Lung (tissue), 12 donors: Measurements from ENCODE around the gene MYH13. TPM values are rescaled to one million over a fixed set of nuclear protein-coding genes. Genes with fewer than 3 reads are reported as not detected.

ENCODE experiments used
- ATAC-seq: fragments of 200-7000 bp; cut with Tn5 transposase; one replicate; pipeline ENCODE4 v1.9.1; 2020; ENCODE audit warnings: moderate number of reproducible peaks; ENCODE audit not compliant: insufficient read depth, low FRiP score
- DNase-seq, 3 donors: peaks; one replicate each; pipeline ENCODE4 v3.0.0-alpha.2; 2013 to 2017
- H3K27ac ChIP-seq, 2 donors: one replicate each; pipeline ENCODE4 v1.5.1; 2013; ENCODE audit warnings: mild to moderate bottlenecking in 2 of 2, moderate library complexity in 2 of 2, control low read depth in 1 of 2, inconsistent platforms in 1 of 2, low read depth in 1 of 2, low read length in 1 of 2
- H3K27me3 ChIP-seq, 3 donors: one replicate each; pipeline ENCODE4 v1.5.1; 2013; ENCODE audit warnings: low read length in 2 of 3; ENCODE audit not compliant: control insufficient read depth in 3 of 3, insufficient read depth in 3 of 3
- H3K36me3 ChIP-seq, 4 donors: one replicate each; pipeline ENCODE4 v1.5.1; 2013; ENCODE audit warnings: low read length in 4 of 4, mild to moderate bottlenecking in 1 of 4, moderate library complexity in 1 of 4; ENCODE audit not compliant: control insufficient read depth in 4 of 4, insufficient read depth in 4 of 4
- H3K4me1 ChIP-seq, 5 donors: one replicate each; pipeline ENCODE4 v1.5.1; 2013; ENCODE audit warnings: low read length in 5 of 5, mild to moderate bottlenecking in 2 of 5, moderate library complexity in 1 of 5; ENCODE audit not compliant: control insufficient read depth in 5 of 5, insufficient read depth in 5 of 5
- H3K4me3 ChIP-seq: one replicate; pipeline ENCODE4 v1.5.1; 2013; ENCODE audit warnings: mild to moderate bottlenecking, control low read depth, moderate library complexity
- H3K9ac ChIP-seq, 2 donors: one replicate each; pipeline ENCODE4 v1.5.1; 2013; ENCODE audit warnings: low read length in 2 of 2, control low read depth in 1 of 2; ENCODE audit not compliant: insufficient read depth in 1 of 2
- H3K9me3 ChIP-seq, 4 donors: one replicate each; pipeline ENCODE4 v1.5.1; 2013; ENCODE audit warnings: low read length in 3 of 4, mild to moderate bottlenecking in 1 of 4, moderate library complexity in 1 of 4; ENCODE audit not compliant: control insufficient read depth in 4 of 4, insufficient read depth in 3 of 4
- CTCF ChIP-seq: IDR thresholded peaks from 2 replicates; pipeline ENCODE4 v1.5.1; 2012; ENCODE audit warnings: mild to moderate bottlenecking; ENCODE audit errors: control extremely low read depth, extremely low read depth
- WGBS, 2 donors: extraction: QIAGEN DNeasy Blood & Tissue Kit; methylation state at CpG; one replicate each; pipeline ENCODE4 v1.1.7; 2013; 5-methylcytosine and 5-hydroxymethylcytosine counted together
- polyA plus RNA-seq, 2 donors: library from polyadenylated mRNA; stranded (reverse); fragments of 200-250 nt; gene quantifications; one replicate each; pipeline ENCODE4 v1.2.1, GENCODE V29; 2013
- total RNA-seq, 2 donors: library from RNA; depleted of rRNA in 1 of 2; stranded (reverse); fragments of >200 nt in 1 of 2; gene quantifications; one replicate each; pipeline ENCODE4 v1.2.1, GENCODE V29; 2014 to 2021
- donor health status: control.
- donor health status: control.
- donor health status: Bipolar disorder and iron deficiency.
- donor health status: healthy.
- donor health status: DM: yes; HTN: yes; CAD: no.

Gene MYH13
- total and polyA plus RNA-seq, 4 donors: 0.02 TPM; not detected in 3

- H3K9ac ChIP-seq: no peak overlapping the region
- H3K9me3 ChIP-seq: peaks cover 0 to 3% (median 0%) of the 10 kb centered on the region in 4 donors
- ATAC-seq (no peak), DNase-seq (no peak)
- H3K4me1 ChIP-seq: peaks cover 0 to 2% (median 0%) of the 10 kb centered on the region in 5 donors
- H3K36me3 ChIP-seq: no peaks in the 10 kb centered on the region
- no peak overlapping the region for H3K27ac ChIP-seq
- TF ChIP-seq CTCF: no peak
- H3K4me3 ChIP-seq: no peak overlapping the region
- H3K27me3 ChIP-seq: no peaks in the 10 kb centered on the region
- 63 to 86% methylated on average over 3 of the region's 3 CpGs for WGBS, 2 donors
Observed at GRCh38 chr17:10265100-10265810, 107.6 kb downstream of the MYH13 start.

GRCh38 chr17:10264051-10264450, 108.8 kb downstream of the MYH13 start:
- H3K27me3 ChIP-seq: no peaks in the 10 kb centered on the region
- DNase-seq (no peak), ATAC-seq (no peak)
- peaks cover 0 to 3% (median 0%) of the 10 kb centered on the region in 4 donors for H3K9me3 ChIP-seq
- no peak for TF ChIP-seq CTCF
- no peak overlapping the region for H3K4me3 ChIP-seq
- no peaks in the 10 kb centered on the region for H3K36me3 ChIP-seq
- H3K27ac ChIP-seq: no peak overlapping the region
- no peak overlapping the region for H3K9ac ChIP-seq
- 80 to 82% methylated on average over 2 of the region's 2 CpGs for WGBS, 2 donors
- H3K4me1 ChIP-seq: peaks cover 0 to 2% (median 0%) of the 10 kb centered on the region in 5 donors

- TF ChIP-seq CTCF: no peak
- 59 to 61% methylated on average over 1 of the region's 1 CpG for WGBS, 2 donors
- no peaks in the 10 kb centered on the region for H3K27me3 ChIP-seq
- DNase-seq: no peak
- peaks cover 0 to 3% (median 0%) of the 10 kb centered on the region in 4 donors for H3K9me3 ChIP-seq
- no peaks in the 10 kb centered on the region for H3K36me3 ChIP-seq
- no peak overlapping the region for H3K27ac ChIP-seq
- ATAC-seq: no peak
- H3K9ac ChIP-seq: no peak overlapping the region
- H3K4me1 ChIP-seq: peaks cover 0 to 2% (median 0%) of the 10 kb centered on the region in 5 donors
- H3K4me3 ChIP-seq: no peak overlapping the region
Observed at GRCh38 chr17:10262451-10262850, 110.4 kb downstream of the MYH13 start.
